Subcutaneous adipose tissue (tissue), 4 donors: ENCODE data around the gene ALKAL2. TPM values are rescaled to one million over a fixed set of nuclear protein-coding genes. Genes with fewer than 3 reads are reported as not detected.

Experiments used
- total RNA-seq, 4 donors: library from RNA; depleted of rRNA; stranded (reverse); fragments of >200 nt; gene quantifications; one replicate each; pipeline ENCODE4 v1.1.0, GENCODE V29; 2016
- TF ChIP-seq, protein P1 (sequence below): fragments of 450-650 bp; IDR thresholded peaks from one replicate; pipeline ENCODE4 v1.5.1; 2016; ENCODE audit warnings: low read depth, mild to moderate bottlenecking, control low read depth, antibody characterized with exemption, moderate library complexity

The ALKAL2 gene, protein sequence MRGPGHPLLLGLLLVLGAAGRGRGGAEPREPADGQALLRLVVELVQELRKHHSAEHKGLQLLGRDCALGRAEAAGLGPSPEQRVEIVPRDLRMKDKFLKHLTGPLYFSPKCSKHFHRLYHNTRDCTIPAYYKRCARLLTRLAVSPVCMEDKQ
- 10 to 100 TPM in 1 of 4 donors, 1 to 10 TPM in 2, under 1 TPM in 1; 0.98 to 11.2 (median 6.0) TPM for total RNA-seq

GRCh38 chr2:287911-288757, at the start of gene ALKAL2:
Gene ALKAL2 (minus strand): TSS chr2:288091. CDS start chr2:287835, 256 bp downstream.
- TF ChIP-seq, protein P1, sequence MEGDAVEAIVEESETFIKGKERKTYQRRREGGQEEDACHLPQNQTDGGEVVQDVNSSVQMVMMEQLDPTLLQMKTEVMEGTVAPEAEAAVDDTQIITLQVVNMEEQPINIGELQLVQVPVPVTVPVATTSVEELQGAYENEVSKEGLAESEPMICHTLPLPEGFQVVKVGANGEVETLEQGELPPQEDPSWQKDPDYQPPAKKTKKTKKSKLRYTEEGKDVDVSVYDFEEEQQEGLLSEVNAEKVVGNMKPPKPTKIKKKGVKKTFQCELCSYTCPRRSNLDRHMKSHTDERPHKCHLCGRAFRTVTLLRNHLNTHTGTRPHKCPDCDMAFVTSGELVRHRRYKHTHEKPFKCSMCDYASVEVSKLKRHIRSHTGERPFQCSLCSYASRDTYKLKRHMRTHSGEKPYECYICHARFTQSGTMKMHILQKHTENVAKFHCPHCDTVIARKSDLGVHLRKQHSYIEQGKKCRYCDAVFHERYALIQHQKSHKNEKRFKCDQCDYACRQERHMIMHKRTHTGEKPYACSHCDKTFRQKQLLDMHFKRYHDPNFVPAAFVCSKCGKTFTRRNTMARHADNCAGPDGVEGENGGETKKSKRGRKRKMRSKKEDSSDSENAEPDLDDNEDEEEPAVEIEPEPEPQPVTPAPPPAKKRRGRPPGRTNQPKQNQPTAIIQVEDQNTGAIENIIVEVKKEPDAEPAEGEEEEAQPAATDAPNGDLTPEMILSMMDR = no peak

DNA sequence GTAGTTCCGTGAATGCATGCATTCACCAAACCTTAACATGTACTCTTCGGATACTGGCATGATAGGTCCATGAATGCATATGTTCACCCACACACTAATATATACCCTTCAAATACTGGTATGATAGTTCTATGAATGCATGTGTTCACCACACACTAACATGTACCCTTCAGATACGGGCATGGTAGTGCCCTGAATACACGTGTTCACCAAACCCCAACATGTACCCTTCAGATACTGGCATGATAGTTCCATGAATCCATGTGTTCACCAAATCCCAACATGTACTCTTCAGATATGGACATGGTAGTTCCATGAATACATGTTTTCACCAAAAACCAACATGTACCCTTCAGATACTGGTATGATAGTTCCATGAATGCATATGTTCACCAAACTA, 48.5 kb upstream of the ALKAL2 start:
- TF ChIP-seq, protein P1 = no peak

DNA sequence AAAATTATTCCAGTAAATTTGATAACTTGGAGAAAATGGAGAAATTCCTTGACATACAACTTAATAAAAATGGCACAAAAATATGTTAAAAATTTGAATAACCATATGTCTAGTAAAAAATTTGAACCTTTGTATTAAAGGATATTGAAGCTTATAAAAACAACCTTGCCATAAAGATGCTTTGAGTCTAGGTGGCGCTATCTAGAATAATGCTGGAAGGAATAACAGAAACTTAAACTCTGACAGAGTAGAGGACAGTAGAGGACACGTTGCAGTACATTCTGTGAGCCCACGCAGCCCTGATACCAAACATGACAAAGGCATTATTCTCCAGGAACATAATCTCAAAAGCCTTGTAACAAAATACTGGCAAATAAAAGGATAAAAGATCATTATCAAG, 44.7 kb upstream of the ALKAL2 start:
- TF ChIP-seq, protein P1 = no peak

GRCh38 chr2:328761-329160, 40.9 kb upstream of the ALKAL2 start:
- TF ChIP-seq, protein P1 = no peak

DNA sequence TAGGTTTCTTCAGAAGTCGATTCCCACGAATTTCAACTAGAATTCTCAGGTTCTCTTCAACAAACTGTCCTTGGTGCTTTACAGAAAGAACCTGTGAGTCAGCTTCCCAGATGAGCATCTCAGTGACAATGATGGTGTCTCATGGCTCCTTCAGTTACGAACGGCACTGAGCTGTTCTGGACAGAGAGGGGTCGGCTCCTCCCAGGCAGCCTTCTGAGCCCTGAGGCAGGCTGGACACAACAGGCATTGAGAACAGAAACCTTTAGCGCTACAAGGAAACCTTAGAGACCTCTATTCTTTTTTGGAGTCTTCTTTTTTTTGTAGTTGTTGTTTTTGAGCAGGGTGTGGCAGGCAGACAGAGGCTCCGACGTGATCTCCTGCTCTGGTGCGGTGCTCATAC, 35.1 kb upstream of the ALKAL2 start:
- TF ChIP-seq, protein P1 = no peak

DNA sequence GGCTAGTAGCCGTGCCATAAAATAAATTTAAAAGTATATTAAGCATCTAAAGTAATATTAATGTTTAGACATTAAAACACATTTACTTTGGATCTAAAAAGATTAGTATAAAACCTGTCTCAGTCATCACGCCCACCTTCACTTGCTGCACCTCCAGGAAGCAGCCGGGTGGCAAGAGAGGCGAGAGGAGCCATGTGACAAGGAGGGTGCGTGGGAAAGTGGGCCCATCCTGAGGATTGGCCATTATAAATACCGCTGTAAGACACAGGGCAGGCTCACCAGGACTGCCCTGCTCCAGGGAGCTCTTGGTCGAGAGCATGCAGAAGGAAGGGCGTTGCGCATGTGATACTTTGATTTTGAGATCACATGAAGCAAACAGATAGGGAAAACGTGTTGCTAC, 34.4 kb upstream of the ALKAL2 start:
- TF ChIP-seq, protein P1 = no peak

GRCh38 chr2:320561-320960, 32.7 kb upstream of the ALKAL2 start:
- TF ChIP-seq, protein P1 = no peak
